ENCODE measurements around the gene VPS37B.
"Not testable (repeated sequence)": the region's sequence is repeated elsewhere in the genome, so short reads cannot be mapped to it uniquely, and the experiment has no call there.

VPS37B gene

GRCh38 chr12:122895704-122896636 is at the start of gene VPS37B:
Gene VPS37B, minus strand, starts transcription at chr12:122896124. Its CDS starts 62 bp downstream, at chr12:122896062.
- peak; percentile 63 for DNase-seq

GRCh38 chr12:122944605-122945592 is 49.0 kb upstream of the VPS37B start:
- no peak for DNase-seq

- no peak for DNase-seq
These were observed 47.3 kb upstream of the VPS37B start for GRCh38 chr12:122943196-122943595.

GRCh38 chr12:122942637-122943036 is 46.7 kb upstream of the VPS37B start:
- DNase-seq = no peak

- DNase-seq = not testable (repeated sequence)
These were observed 45.4 kb upstream of the VPS37B start for GRCh38 chr12:122941351-122941750.

GRCh38 chr12:122939125-122939524 is 43.2 kb upstream of the VPS37B start:
- DNase-seq = no peak

- DNase-seq = no peak
These were observed 41.7 kb upstream of the VPS37B start for GRCh38 chr12:122937622-122938091.

- no peak for DNase-seq
These were observed 39.4 kb upstream of the VPS37B start for GRCh38 chr12:122935318-122935717.

- no peak for DNase-seq
These were observed 38.8 kb upstream of the VPS37B start for GRCh38 chr12:122934722-122935121.

GRCh38 chr12:122932207-122932606 is 36.3 kb upstream of the VPS37B start:
- DNase-seq = no peak

- DNase-seq = no peak
These were observed 33.9 kb upstream of the VPS37B start for GRCh38 chr12:122929812-122930211.

GRCh38 chr12:122929148-122929538 is 33.2 kb upstream of the VPS37B start:
- DNase-seq = no peak

GRCh38 chr12:122928404-122929147 is 32.7 kb upstream of the VPS37B start:
- DNase-seq = no peak

- no peak for DNase-seq
These were observed 32.0 kb upstream of the VPS37B start for GRCh38 chr12:122927756-122928403.

GRCh38 chr12:122921917-122922316 is 26.0 kb upstream of the VPS37B start:
- DNase-seq = no peak

GRCh38 chr12:122920687-122921086 is 24.8 kb upstream of the VPS37B start:
- no peak for DNase-seq

- no peak for DNase-seq
These were observed 22.9 kb upstream of the VPS37B start for GRCh38 chr12:122918827-122919226.

GRCh38 chr12:122917507-122918121 is 21.7 kb upstream of the VPS37B start:
- no peak for DNase-seq

- DNase-seq = no peak
These were observed 13.7 kb upstream of the VPS37B start for GRCh38 chr12:122909442-122910288.

GRCh38 chr12:122908915-122909314 is 13.0 kb upstream of the VPS37B start:
- DNase-seq = no peak

- DNase-seq = not testable (repeated sequence)
These were observed 9.3 kb upstream of the VPS37B start for GRCh38 chr12:122905258-122905657.
